Loucy (cell line): ENCODE measurements around the gene ANAPC2.

ENCODE experiments used
- H2AFZ ChIP-seq: fragments of 200-600 bp; sonication (generic); 2 replicates; pipeline ENCODE4 v1.6.0; 2016; ENCODE audit warnings: antibody characterized with exemption, mild to moderate bottlenecking, low read length, moderate library complexity
- H3F3A ChIP-seq: fragments of 200-600 bp; 2 replicates; pipeline ENCODE4 v1.6.0; 2016; ENCODE audit warnings: antibody characterized with exemption, low read depth, mild to moderate bottlenecking
- H3K27me3 ChIP-seq: fragments of 200-600 bp; sonication (generic); 2 replicates; pipeline ENCODE4 v1.6.1; 2014; ENCODE audit warnings: low read length, mild to moderate bottlenecking; ENCODE audit not compliant: insufficient read depth, poor library complexity, severe bottlenecking
- H3K36me3 ChIP-seq: fragments of 200-600 bp; sonication (generic); 2 replicates; pipeline ENCODE4 v1.6.1; 2016; ENCODE audit warnings: low read length; ENCODE audit not compliant: insufficient read depth
- H3K4me1 ChIP-seq: fragments of 200-600 bp; sonication (generic); 2 replicates; pipeline ENCODE4 v1.5.1; 2014; ENCODE audit warnings: low read length, mild to moderate bottlenecking; ENCODE audit not compliant: insufficient read depth, poor library complexity, severe bottlenecking
- H3K4me2 ChIP-seq: fragments of 200-600 bp; sonication (generic); 2 replicates; pipeline ENCODE4 v1.6.0; 2014; ENCODE audit warnings: antibody characterized with exemption, low read length, low read depth, mild to moderate bottlenecking; ENCODE audit not compliant: poor library complexity, severe bottlenecking
- H3K4me3 ChIP-seq: fragments of 200-600 bp; sonication (generic); 2 replicates; pipeline ENCODE4 v1.5.1; 2014; ENCODE audit warnings: low read length, mild to moderate bottlenecking, mixed read lengths; ENCODE audit not compliant: poor library complexity, severe bottlenecking
- H3K79me2 ChIP-seq: fragments of 200-600 bp; sonication (generic); 2 replicates; pipeline ENCODE4 v1.6.1; 2014; ENCODE audit warnings: low read length; ENCODE audit not compliant: insufficient read depth
- H3K9ac ChIP-seq: fragments of 200-600 bp; sonication (generic); 2 replicates; pipeline ENCODE4 v1.6.0; 2014; ENCODE audit warnings: mild to moderate bottlenecking, low read depth, low read length, moderate library complexity; ENCODE audit not compliant: poor library complexity, severe bottlenecking
- H3K9me2 ChIP-seq: fragments of 200-600 bp; sonication (generic); replicated peaks from 2 replicates; pipeline ENCODE4 v1.6.1; 2016; ENCODE audit warnings: low read depth, low read length, mixed read lengths
- H3K9me3 ChIP-seq: fragments of 200-600 bp; sonication (generic); 2 replicates; pipeline ENCODE4 v1.6.1; 2014; ENCODE audit warnings: mild to moderate bottlenecking, antibody characterized with exemption, low read length, low read depth; ENCODE audit not compliant: insufficient read depth
- H4K20me1 ChIP-seq: fragments of 200-600 bp; sonication (generic); 2 replicates; pipeline ENCODE4 v1.6.0; 2014; ENCODE audit warnings: antibody characterized with exemption, low read length, mild to moderate bottlenecking; ENCODE audit not compliant: insufficient read depth, poor library complexity, severe bottlenecking
- CTCF ChIP-seq: fragments of 200-600 bp; sonication (generic); conservative IDR thresholded peaks from 2 replicates; pipeline ENCODE4 v1.5.1; 2014; ENCODE audit warnings: mild to moderate bottlenecking, antibody characterized with exemption, low read length
- EZH2phosphoT487 ChIP-seq: fragments of 200-600 bp; IDR thresholded peaks from 2 replicates; pipeline ENCODE4 v1.6.1; 2018; ENCODE audit warnings: antibody characterized with exemption, mild to moderate bottlenecking, moderate library complexity, borderline replicate concordance

Gene ANAPC2

DNA sequence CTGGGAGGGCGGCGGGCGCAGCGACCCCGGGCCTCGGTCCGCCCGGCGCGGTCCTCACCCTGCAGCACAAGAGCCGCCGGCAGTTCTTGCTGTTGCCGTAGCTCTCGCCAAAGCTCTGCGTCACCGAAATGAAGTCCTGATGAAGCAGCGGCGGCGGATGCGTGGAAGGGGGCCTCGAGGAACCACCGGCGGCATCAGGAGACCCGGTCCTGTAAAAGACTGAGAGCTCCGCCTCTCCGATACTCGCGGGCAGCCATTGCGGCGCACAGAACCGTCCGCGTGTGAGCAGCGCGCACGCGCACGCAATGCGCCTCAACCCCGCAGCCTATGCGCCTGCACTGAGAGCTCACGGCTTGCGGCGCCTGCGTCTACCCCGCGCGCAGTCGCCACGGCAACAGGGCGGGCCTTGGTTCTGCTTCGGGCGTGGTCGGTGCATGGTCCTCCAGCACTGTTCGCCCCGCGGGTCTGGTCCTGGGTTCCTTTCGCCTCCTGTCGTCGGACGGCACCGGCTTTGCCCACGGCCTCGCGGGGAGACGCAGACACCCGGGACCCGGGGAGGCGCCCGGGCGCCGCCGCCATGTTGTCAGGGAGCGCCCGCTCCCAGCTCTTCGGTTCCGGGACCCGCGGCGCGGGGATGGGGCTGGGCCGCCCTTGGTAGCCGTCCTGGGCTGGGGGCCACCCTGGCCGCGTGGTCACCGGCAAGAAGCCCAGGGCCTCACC lies 58.7 kb downstream of the ANAPC2 start:
- H3K9ac ChIP-seq, result peak overlapping the region; percentile 95
- no peaks in the 10 kb centered on the region for H4K20me1 ChIP-seq
- H3K4me1 ChIP-seq, result peaks cover 26% of the 10 kb centered on the region
- peaks cover 28% of the 10 kb centered on the region for H3K79me2 ChIP-seq
- no peaks in the 10 kb centered on the region for H3K36me3 ChIP-seq
- H3K9me2 ChIP-seq, result no peaks in the 10 kb centered on the region
- H3K9me3 ChIP-seq, result no peaks in the 10 kb centered on the region
- H3K27me3 ChIP-seq, result no peaks in the 10 kb centered on the region
- peak overlapping the region; percentile 85 for H3K4me3 ChIP-seq
- peaks cover 11% of the 10 kb centered on the region for H3F3A ChIP-seq
- TF ChIP-seq CTCF, result no peak
- TF ChIP-seq EZH2phosphoT487, result no peak
- H3K4me2 ChIP-seq, result peak overlapping the region; percentile 100
- H2AFZ ChIP-seq, result peak overlapping the region; percentile 98

- Histone ChIP-seq H3K9me3 (no peaks in the 10 kb centered on the region), H3K79me2 (peaks cover 28% of the 10 kb centered on the region), H3K36me3 (no peaks in the 10 kb centered on the region), H3K9me2 (no peaks in the 10 kb centered on the region), H3F3A (peaks cover 11% of the 10 kb centered on the region), H4K20me1 (no peaks in the 10 kb centered on the region), H3K9ac (peak overlapping the region; percentile 95), H3K4me1 (peaks cover 26% of the 10 kb centered on the region), H2AFZ (peak overlapping the region; percentile 98), H3K4me2 (peak overlapping the region; percentile 100), H3K4me3 (peak overlapping the region; percentile 85), H3K27me3 (no peaks in the 10 kb centered on the region)
- TF ChIP-seq CTCF (no peak), EZH2phosphoT487 (no peak)
These were observed 59.4 kb downstream of the ANAPC2 start for GRCh38 chr9:137128862-137129455.

DNA sequence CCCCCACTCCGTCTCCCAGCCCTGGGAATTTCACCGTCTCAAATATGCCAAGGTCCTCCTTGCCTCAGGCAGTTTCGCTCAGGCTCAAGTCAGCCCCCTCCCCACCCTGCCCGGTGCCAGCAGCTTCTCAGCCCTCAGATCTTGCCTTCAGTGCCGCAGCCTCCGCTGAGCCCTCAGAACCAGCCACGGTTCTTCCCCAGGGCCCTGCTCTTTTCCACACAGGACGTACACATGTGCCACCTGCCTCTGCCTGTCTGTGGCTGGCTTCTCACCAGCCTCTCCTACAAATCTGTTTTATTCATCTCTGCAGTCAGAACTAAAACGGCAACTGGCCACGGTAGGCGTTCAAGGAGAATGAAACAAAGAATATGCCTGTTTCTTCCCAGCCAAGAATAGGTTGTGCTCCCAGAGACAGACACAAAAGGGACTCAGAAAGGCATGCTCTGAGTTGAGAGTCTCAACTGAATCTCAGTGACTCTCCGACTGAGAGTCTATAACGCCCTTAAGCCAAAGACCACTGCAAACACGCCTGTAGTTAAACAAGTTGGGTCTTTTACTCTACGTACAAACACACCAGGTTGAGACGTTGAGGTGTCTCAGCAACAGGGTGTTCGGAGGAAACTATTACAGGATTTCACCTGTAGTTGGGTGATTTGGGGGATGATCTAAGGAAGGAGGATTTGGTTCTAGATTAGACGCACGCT lies 60.0 kb downstream of the ANAPC2 start:
- H3K36me3 ChIP-seq, result no peaks in the 10 kb centered on the region
- TF ChIP-seq EZH2phosphoT487 (no peak), CTCF (no peak)
- H3K9me2 ChIP-seq, result no peaks in the 10 kb centered on the region
- H3K9ac ChIP-seq, result peak overlapping the region; percentile 95
- peaks cover 11% of the 10 kb centered on the region for H3F3A ChIP-seq
- H4K20me1 ChIP-seq, result no peaks in the 10 kb centered on the region
- H3K4me3 ChIP-seq, result peak overlapping the region; percentile 85
- no peaks in the 10 kb centered on the region for H3K9me3 ChIP-seq
- no peaks in the 10 kb centered on the region for H3K27me3 ChIP-seq
- H3K79me2 ChIP-seq, result peaks cover 28% of the 10 kb centered on the region
- H2AFZ ChIP-seq, result no peak overlapping the region
- peaks cover 26% of the 10 kb centered on the region for H3K4me1 ChIP-seq
- H3K4me2 ChIP-seq, result peak overlapping the region; percentile 100
